GM23338 (cell line): ENCODE data around the gene MED1. TPM values are rescaled to one million over a fixed set of nuclear protein-coding genes. Genes with fewer than 3 reads are reported as not detected.

Source experiments
- ATAC-seq: fragments of 200-7000 bp; cut with Tn5 transposase; 3 replicates; pipeline ENCODE4 v1.9.1; 2020
- DNase-seq: peaks from one replicate; pipeline ENCODE4 v3.0.0-alpha.2; 2015; ENCODE audit warnings: low spot score
- H2AFZ ChIP-seq: fragments of 200-600 bp; sonication (generic); 2 replicates; pipeline ENCODE4 v1.8.0; 2016; ENCODE audit warnings: antibody characterized with exemption, mild to moderate bottlenecking, moderate library complexity
- H3F3A ChIP-seq: fragments of 200-600 bp; sonication (generic); replicated peaks from 2 replicates; pipeline ENCODE4 v1.8.0; 2017; ENCODE audit warnings: antibody characterized with exemption, mixed run types, low read depth
- H3K27ac ChIP-seq: fragments of 200-600 bp; sonication (generic); 2 replicates; pipeline ENCODE4 v1.6.1; 2016; ENCODE audit warnings: low read depth
- H3K27me3 ChIP-seq: fragments of 200-600 bp; sonication (generic); 2 replicates; pipeline ENCODE4 v1.8.0; 2016; ENCODE audit warnings: mild to moderate bottlenecking, mixed run types, moderate library complexity; ENCODE audit not compliant: insufficient read depth
- H3K36me3 ChIP-seq: fragments of 200-600 bp; sonication (generic); 2 replicates; pipeline ENCODE4 v1.8.0; 2016; ENCODE audit warnings: mild to moderate bottlenecking; ENCODE audit not compliant: insufficient read depth
- H3K4me1 ChIP-seq: fragments of 200-600 bp; sonication (generic); 2 replicates; pipeline ENCODE4 v1.8.0; 2016; ENCODE audit warnings: mild to moderate bottlenecking, moderate library complexity; ENCODE audit not compliant: insufficient read depth
- H3K4me2 ChIP-seq: fragments of 200-600 bp; sonication (generic); 2 replicates; pipeline ENCODE4 v1.7.1; 2017; ENCODE audit warnings: mixed run types
- H3K4me3 ChIP-seq: fragments of 200-600 bp; sonication (generic); 2 replicates; pipeline ENCODE4 v1.6.1; 2016; ENCODE audit warnings: mixed run types
- H3K79me2 ChIP-seq: fragments of 200-600 bp; sonication (generic); replicated peaks from 2 replicates; pipeline ENCODE4 v1.8.0; 2017; ENCODE audit warnings: mild to moderate bottlenecking; ENCODE audit not compliant: insufficient read depth
- H3K9me2 ChIP-seq: fragments of 200-600 bp; sonication (generic); 2 replicates; pipeline ENCODE4 v1.8.0; 2017; ENCODE audit not compliant: insufficient read depth
- H4K20me1 ChIP-seq: fragments of 200-600 bp; sonication (generic); replicated peaks from 2 replicates; pipeline ENCODE4 v1.8.0; 2017; ENCODE audit warnings: mild to moderate bottlenecking; ENCODE audit not compliant: insufficient read depth
- H3K27ac Mint-ChIP-seq: 2 replicates; pipeline ENCODE4 v1.8.0; 2020; ENCODE audit warnings: inconsistent platforms, mild to moderate bottlenecking, moderate library complexity, mixed read lengths
- H3K27me3 Mint-ChIP-seq: 3 replicates; pipeline ENCODE4 v1.8.0; 2022; ENCODE audit warnings: low read depth, mild to moderate bottlenecking, moderate library complexity, mixed read lengths, inconsistent platforms; ENCODE audit not compliant: insufficient read depth, poor library complexity
- H3K36me3 Mint-ChIP-seq: 3 replicates; pipeline ENCODE4 v1.8.0; 2021; ENCODE audit warnings: low read depth, mild to moderate bottlenecking, inconsistent platforms, moderate library complexity, mixed read lengths
- H3K4me1 Mint-ChIP-seq: 3 replicates; pipeline ENCODE4 v1.8.0; 2020; ENCODE audit warnings: mild to moderate bottlenecking, inconsistent platforms, mixed read lengths
- H3K4me3 Mint-ChIP-seq: 3 replicates; pipeline ENCODE4 v1.8.0; 2021; ENCODE audit warnings: moderate library complexity, mild to moderate bottlenecking, inconsistent platforms, mixed read lengths
- H3K9me3 Mint-ChIP-seq: 3 replicates; pipeline ENCODE4 v1.8.0; 2020; ENCODE audit warnings: moderate library complexity, mild to moderate bottlenecking, inconsistent platforms, mixed read lengths
- CREB1 ChIP-seq: fragments of 250-450 bp; sonication (Bioruptor Pico); IDR thresholded peaks from 2 replicates; pipeline ENCODE4 v1.5.0; 2020; ENCODE audit warnings: low read depth, mild to moderate bottlenecking, moderate library complexity
- EZH2 ChIP-seq: fragments of 200-600 bp; sonication (generic); IDR thresholded peaks from one replicate; pipeline ENCODE4 v1.8.0; 2017; ENCODE audit warnings: antibody characterized with exemption, mild to moderate bottlenecking, low read depth; ENCODE audit not compliant: unreplicated experiment
- JUNB ChIP-seq: IDR thresholded peaks from one replicate; pipeline ENCODE4 v1.6.1; 2016; ENCODE audit warnings: antibody characterized with exemption; ENCODE audit not compliant: unreplicated experiment
- POLR2AphosphoS5 ChIP-seq: IDR thresholded peaks from 2 replicates; pipeline ENCODE4 v1.6.1; 2016; ENCODE audit warnings: antibody characterized with exemption, low read depth
- STAT1 ChIP-seq: IDR thresholded peaks from one replicate; pipeline ENCODE4 v1.6.1; 2016; ENCODE audit warnings: antibody characterized with exemption; ENCODE audit not compliant: unreplicated experiment
- ZNF114 ChIP-seq: fragments of 250-450 bp; sonication (Bioruptor Pico); IDR thresholded peaks from 2 replicates; pipeline ENCODE4 v1.5.0; 2020; ENCODE audit warnings: mild to moderate bottlenecking, moderate library complexity
- ZNF331 ChIP-seq: fragments of 250-450 bp; sonication (Bioruptor Pico); IDR thresholded peaks from 2 replicates; pipeline ENCODE4 v1.5.0; 2020; ENCODE audit warnings: low read depth, mild to moderate bottlenecking, moderate library complexity
- polyA plus RNA-seq: library from polyadenylated mRNA; unstranded; fragments of >200 nt; fragmentation: Nextera tagmentation; extraction: Ambion mirVana; gene quantifications from 2 replicates; pipeline ENCODE4 v1.2.1, GENCODE V29; 2016
- total RNA-seq: library from RNA; depleted of rRNA; stranded (reverse); fragments of >200 nt; shearing (Covaris generic); gene quantifications from 2 replicates; pipeline ENCODE4 v1.2.3, GENCODE V29; 2014
- TF ChIP-seq, protein P1 (sequence below): IDR thresholded peaks from 2 replicates; pipeline ENCODE4 v1.6.1; 2016; ENCODE audit warnings: antibody characterized with exemption
- TF ChIP-seq, protein P2 (sequence below): fragments of 250-450 bp; sonication (Bioruptor Pico); IDR thresholded peaks from 2 replicates; pipeline ENCODE4 v1.5.0; 2020; ENCODE audit warnings: mild to moderate bottlenecking, moderate library complexity
- TF ChIP-seq, protein P3 (sequence below), 2 experiments: fragments of 200-600 bp in 1 of 2; sonication (generic) in 1 of 2; conservative IDR thresholded peaks; 2 replicates each; pipeline versions ENCODE4 v1.5.1 to v1.6.1; 2016 to 2017; ENCODE audit warnings: antibody characterized with exemption in 2 of 2, low read depth in 2 of 2, mild to moderate bottlenecking in 2 of 2, moderate library complexity in 1 of 2

Gene MED1
- total and polyA plus RNA-seq, 2 experiments from 2014 or later, result 19.0 to 42.3 TPM

DNA sequence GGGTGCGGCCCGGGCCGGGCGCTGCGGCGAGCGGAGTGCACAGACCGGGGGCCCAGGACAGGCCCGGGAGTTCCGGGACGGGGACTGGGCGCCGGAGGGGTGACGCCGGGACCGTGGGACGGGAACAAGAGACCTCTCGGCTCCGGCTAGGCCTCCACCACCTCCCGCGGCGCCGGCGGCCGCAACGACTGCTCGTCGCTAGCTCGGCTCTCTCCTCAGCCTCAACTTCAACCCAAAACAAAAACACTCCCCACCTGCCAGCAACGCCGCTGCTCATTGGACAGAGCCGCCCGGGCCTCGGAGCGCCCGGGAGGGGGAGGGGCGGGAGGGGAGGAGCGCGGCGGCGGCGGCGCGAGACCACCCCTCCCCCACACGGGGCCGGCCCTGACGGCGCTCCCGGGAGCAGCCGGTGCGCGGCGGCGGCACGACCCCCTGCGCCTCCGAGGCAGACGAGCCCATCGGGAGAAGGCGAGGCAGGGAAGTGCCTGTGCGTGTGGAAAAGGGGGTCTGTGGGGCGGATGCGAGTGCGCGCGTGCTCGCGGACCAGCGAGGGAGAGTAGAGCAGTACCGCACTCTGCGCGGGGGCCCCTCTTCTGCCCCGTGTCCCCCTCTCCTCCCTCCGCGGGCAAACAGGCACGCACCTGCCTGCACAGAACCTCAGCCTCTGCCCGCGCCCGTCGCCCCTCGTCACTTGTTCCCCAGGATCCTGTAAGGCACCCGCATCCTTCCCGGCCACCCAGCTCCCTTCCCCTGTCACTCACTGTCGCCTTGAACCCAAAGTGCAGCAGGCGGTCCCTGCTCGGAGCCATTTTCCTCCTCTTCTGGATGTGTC, 49.4 kb downstream of the MED1 start, which contains the start of gene FBXL20:
Gene FBXL20, minus strand, starts transcription at position 215 of the 832 bp plus-strand sequence. CDS start 224 bp downstream, outside the sequence.
- Mint-ChIP-seq H3K4me3 (peak within 1 kb of the TSS; percentile 93), H3K27ac (peak within 1 kb of the TSS; percentile 92), H3K4me1 (peaks cover 7% of the 10 kb centered on the region), H3K9me3 (no peaks in the 10 kb centered on the region; the same call in 2 of the 3 replicates), H3K27me3 (peaks cover 12% of the 10 kb centered on the region), H3K36me3 (peaks cover 4% of the 10 kb centered on the region; the same call in 2 of the 3 replicates)
- TF ChIP-seq JUNB, result no peak
- TF ChIP-seq EZH2, result no peak
- TF ChIP-seq STAT1, result no peak
- TF ChIP-seq, protein P1, sequence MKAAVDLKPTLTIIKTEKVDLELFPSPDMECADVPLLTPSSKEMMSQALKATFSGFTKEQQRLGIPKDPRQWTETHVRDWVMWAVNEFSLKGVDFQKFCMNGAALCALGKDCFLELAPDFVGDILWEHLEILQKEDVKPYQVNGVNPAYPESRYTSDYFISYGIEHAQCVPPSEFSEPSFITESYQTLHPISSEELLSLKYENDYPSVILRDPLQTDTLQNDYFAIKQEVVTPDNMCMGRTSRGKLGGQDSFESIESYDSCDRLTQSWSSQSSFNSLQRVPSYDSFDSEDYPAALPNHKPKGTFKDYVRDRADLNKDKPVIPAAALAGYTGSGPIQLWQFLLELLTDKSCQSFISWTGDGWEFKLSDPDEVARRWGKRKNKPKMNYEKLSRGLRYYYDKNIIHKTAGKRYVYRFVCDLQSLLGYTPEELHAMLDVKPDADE, result no peak
- TF ChIP-seq CREB1 (CRISPR knock-in tag), result peak; percentile 50
- TF ChIP-seq, protein P2, sequence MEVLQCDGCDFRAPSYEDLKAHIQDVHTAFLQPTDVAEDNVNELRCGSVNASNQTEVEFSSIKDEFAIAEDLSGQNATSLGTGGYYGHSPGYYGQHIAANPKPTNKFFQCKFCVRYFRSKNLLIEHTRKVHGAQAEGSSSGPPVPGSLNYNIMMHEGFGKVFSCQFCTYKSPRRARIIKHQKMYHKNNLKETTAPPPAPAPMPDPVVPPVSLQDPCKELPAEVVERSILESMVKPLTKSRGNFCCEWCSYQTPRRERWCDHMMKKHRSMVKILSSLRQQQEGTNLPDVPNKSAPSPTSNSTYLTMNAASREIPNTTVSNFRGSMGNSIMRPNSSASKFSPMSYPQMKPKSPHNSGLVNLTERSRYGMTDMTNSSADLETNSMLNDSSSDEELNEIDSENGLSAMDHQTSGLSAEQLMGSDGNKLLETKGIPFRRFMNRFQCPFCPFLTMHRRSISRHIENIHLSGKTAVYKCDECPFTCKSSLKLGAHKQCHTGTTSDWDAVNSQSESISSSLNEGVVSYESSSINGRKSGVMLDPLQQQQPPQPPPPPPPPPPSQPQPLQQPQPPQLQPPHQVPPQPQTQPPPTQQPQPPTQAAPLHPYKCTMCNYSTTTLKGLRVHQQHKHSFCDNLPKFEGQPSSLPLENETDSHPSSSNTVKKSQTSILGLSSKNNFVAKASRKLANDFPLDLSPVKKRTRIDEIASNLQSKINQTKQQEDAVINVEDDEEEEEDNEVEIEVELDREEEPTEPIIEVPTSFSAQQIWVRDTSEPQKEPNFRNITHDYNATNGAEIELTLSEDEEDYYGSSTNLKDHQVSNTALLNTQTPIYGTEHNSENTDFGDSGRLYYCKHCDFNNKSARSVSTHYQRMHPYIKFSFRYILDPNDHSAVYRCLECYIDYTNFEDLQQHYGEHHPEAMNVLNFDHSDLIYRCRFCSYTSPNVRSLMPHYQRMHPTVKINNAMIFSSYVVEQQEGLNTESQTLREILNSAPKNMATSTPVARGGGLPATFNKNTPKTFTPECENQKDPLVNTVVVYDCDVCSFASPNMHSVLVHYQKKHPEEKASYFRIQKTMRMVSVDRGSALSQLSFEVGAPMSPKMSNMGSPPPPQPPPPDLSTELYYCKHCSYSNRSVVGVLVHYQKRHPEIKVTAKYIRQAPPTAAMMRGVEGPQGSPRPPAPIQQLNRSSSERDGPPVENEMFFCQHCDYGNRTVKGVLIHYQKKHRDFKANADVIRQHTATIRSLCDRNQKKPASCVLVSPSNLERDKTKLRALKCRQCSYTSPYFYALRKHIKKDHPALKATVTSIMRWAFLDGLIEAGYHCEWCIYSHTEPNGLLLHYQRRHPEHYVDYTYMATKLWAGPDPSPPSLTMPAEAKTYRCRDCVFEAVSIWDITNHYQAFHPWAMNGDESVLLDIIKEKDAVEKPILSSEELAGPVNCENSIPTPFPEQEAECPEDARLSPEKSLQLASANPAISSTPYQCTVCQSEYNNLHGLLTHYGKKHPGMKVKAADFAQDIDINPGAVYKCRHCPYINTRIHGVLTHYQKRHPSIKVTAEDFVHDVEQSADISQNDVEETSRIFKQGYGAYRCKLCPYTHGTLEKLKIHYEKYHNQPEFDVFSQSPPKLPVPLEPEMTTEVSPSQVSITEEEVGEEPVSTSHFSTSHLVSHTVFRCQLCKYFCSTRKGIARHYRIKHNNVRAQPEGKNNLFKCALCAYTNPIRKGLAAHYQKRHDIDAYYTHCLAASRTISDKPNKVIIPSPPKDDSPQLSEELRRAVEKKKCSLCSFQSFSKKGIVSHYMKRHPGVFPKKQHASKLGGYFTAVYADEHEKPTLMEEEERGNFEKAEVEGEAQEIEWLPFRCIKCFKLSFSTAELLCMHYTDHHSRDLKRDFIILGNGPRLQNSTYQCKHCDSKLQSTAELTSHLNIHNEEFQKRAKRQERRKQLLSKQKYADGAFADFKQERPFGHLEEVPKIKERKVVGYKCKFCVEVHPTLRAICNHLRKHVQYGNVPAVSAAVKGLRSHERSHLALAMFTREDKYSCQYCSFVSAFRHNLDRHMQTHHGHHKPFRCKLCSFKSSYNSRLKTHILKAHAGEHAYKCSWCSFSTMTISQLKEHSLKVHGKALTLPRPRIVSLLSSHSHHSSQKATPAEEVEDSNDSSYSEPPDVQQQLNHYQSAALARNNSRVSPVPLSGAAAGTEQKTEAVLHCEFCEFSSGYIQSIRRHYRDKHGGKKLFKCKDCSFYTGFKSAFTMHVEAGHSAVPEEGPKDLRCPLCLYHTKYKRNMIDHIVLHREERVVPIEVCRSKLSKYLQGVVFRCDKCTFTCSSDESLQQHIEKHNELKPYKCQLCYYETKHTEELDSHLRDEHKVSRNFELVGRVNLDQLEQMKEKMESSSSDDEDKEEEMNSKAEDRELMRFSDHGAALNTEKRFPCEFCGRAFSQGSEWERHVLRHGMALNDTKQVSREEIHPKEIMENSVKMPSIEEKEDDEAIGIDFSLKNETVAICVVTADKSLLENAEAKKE (CRISPR knock-in tag), result no peak
- TF ChIP-seq, protein P3, sequence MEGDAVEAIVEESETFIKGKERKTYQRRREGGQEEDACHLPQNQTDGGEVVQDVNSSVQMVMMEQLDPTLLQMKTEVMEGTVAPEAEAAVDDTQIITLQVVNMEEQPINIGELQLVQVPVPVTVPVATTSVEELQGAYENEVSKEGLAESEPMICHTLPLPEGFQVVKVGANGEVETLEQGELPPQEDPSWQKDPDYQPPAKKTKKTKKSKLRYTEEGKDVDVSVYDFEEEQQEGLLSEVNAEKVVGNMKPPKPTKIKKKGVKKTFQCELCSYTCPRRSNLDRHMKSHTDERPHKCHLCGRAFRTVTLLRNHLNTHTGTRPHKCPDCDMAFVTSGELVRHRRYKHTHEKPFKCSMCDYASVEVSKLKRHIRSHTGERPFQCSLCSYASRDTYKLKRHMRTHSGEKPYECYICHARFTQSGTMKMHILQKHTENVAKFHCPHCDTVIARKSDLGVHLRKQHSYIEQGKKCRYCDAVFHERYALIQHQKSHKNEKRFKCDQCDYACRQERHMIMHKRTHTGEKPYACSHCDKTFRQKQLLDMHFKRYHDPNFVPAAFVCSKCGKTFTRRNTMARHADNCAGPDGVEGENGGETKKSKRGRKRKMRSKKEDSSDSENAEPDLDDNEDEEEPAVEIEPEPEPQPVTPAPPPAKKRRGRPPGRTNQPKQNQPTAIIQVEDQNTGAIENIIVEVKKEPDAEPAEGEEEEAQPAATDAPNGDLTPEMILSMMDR (conservative IDR thresholded peaks at IDR 0.05; ENCODE audit: low read depth in 2 of 2), result no peak
- no peak for TF ChIP-seq ZNF114
- peak; percentile 40 for TF ChIP-seq POLR2AphosphoS5
- no peak for TF ChIP-seq ZNF331 (CRISPR knock-in tag)
- peaks cover 15% of the 10 kb centered on the region; the same call in 1 of the 2 replicates for H4K20me1 ChIP-seq
- H2AFZ ChIP-seq, result peak within 1 kb of the TSS; percentile 96
- H3K4me1 ChIP-seq, result no peaks in the 10 kb centered on the region; the same call in none of the 2 replicates
- DNase-seq (peak; percentile 96), ATAC-seq (peak; percentile 84)
- peaks cover 17% of the 10 kb centered on the region for H3K79me2 ChIP-seq
- H3K27ac ChIP-seq, result peak within 1 kb of the TSS; percentile 79
- no peaks in the 10 kb centered on the region for H3K9me2 ChIP-seq
- H3F3A ChIP-seq, result peaks cover 7% of the 10 kb centered on the region; the same call in 1 of the 2 replicates
- peak within 1 kb of the TSS; percentile 99 for H3K4me2 ChIP-seq
- no peaks in the 10 kb centered on the region for H3K36me3 ChIP-seq
- H3K27me3 ChIP-seq, result no peaks in the 10 kb centered on the region
- peak within 1 kb of the TSS; percentile 98 for H3K4me3 ChIP-seq
